GM18867 (cell line): ENCODE measurements around the gene SMARCA2.

Experiments
- ATAC-seq: cut with Tn5 transposase; IDR thresholded peaks from one replicate; pipeline ENCODE4 v1.9.1; 2021; ENCODE audit warnings: mild to moderate bottlenecking, moderate library complexity; ENCODE audit not compliant: unreplicated experiment

Gene SMARCA2

DNA sequence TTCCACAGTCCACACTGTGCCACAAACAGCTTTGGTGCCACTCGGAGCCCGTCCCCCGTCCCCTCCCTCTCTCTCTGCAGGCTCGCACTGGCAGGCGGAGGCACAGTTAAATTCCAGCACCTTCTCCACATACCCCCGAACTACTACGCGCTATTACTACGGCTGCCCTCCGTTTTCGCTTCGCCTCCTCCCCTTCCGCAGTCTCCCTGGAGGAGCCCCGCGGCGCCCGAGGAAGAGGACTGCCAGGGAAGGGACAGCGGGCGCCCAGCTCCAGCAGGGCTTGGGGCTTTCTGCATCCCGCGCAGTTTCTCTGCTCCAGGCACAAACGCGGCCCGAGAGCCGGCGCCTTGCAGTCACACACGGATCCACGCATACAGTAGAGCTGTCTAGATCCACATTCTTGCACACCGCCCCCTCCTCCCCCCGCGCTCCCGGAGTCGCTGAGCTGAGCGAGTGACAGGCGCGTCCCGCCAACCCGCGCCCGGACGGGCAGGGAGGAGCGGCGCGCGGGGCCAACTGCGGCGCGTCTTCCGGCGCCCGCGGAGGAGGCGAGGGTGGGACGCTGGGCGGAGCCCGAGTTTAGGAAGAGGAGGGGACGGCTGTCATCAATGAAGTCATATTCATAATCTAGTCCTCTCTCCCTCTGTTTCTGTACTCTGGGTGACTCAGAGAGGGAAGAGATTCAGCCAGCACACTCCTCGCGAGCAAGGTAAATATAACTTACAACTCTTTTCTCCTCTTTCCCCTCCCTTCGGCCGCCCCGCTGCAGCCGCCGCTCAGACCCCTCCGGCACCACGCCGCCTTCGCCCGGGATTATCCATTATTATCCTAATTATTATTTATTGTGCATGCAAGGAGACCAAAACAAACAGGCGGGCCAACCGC, at the start of gene SMARCA2:
TSS of gene SMARCA2 (plus strand) at position 652 of the 885 bp plus-strand sequence. CDS start 13,676 bp downstream, outside the sequence.
- ATAC-seq = peak; percentile 75

DNA sequence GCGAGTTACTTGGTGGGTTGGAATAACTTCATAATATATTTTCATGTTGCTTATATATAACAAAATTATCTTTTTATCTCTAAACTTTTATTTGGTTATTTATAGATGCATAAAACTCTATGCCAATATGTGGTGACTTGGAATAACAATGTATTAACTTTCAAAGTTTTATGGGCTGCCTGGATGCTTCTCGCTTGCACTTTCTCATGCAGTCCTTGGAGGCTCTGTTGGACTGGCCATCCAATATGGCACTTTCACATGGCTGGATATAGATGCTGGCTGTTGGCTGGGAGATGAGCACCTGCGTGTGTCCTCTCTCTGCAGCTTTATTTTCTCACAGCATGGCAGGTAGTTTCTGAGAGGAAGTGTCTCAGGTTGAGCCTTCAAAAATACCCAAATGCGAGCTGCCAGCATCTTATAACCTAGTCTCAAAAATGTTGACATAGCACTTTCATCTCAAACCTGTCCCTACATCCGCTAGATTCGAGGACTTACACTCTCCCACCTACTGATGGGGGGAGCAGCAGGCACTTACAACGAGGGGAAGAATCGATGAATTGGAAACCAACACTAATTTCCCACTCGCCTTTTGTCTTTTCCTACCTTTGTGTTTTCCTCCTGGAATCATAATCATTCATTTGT, 48.3 kb upstream of the SMARCA2 start:
- no peak for ATAC-seq

DNA sequence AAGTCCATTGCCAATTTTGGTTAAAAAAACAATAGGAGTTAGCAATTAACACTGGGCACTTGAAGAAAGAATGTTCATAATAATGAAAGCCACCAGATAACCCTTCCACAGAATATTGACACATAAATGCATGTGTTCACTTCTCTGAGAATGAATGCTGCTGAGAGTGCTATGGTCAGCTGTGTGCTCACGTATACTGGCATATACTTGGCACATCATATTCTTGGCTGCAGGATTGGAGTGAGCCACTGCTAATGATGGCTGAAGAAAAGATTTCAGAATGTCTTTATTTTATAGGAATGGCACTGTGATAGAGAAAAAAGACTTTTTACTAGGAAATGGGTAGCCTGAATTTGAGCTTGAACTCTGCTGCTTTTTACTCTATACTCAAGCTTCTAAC, 46.0 kb upstream of the SMARCA2 start:
- ATAC-seq = no peak

DNA sequence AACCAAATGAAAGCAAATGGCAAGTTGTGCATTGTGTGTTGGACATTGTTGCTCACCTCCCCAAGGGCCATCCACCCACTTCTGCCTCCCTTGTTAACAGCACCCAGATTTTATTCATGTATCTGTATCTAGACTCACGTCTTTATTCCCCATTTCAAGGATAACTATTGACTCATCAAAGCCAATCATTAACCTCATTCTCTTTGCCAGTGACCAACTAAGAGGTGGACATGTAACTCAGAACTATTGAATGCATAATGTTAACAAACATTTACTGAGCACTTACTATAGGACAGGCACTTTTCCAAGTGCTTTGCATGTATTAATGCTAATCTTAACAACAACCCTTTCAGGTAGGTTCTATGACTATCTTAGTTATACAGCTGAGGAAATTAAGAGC, 45.2 kb upstream of the SMARCA2 start:
- ATAC-seq = no peak

DNA sequence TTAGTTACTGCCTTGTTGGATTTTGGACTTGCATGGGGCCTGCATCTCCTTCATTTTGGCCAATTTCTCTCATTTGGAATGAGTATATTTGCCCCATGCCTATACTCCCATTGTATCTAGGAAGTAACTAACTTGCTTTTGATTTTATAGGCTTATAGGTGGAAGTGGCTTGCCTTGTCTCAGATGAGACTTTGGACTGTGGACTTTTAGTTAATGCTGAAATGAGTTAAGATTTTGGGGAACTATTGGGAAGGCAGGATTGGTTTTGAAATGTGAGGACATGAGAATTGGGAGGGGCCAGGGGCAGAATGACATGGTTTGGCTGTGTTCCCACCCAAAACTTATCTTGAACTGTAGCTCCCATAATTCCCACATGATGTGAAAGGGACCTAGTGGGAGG, 42.5 kb upstream of the SMARCA2 start:
- no peak for ATAC-seq

DNA sequence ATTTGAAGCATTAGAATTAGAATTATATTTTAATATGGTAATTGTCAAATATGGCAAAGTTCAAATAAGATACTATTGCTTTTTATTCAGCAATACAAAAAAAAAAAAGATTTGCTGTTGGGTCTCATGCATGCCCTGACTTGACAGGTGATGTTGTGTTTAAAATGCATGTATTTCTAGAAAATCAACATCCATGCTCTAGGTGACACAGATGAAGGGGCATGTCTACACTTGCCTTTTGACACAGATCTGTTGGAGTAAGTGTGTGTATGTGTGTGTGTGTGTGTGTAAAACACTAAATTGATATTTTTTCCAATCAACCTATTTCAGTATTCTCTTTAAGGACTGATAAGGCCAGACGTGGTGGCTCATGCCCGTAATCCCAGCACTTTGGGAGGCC, 38.1 kb upstream of the SMARCA2 start:
- ATAC-seq = no peak

DNA sequence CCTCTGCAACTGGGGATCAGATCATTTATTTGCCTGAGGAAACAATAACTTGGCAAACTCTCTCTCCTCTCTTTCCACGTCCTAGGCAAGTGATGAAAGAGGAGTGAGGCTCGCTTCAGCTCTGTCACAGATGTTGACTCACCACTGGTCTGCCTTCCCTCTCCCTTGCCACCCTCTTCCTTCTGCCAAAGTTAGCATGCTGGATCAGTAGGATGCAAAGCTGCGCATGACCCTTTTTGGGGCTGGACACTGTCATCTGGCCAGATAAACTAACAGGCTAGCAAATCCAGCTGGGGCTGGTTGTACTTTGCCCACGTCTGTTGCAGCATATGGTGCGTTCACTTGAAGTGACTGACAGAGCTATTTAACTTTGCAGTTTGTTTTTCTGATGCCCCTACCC, 36.2 kb upstream of the SMARCA2 start:
- no peak for ATAC-seq

DNA sequence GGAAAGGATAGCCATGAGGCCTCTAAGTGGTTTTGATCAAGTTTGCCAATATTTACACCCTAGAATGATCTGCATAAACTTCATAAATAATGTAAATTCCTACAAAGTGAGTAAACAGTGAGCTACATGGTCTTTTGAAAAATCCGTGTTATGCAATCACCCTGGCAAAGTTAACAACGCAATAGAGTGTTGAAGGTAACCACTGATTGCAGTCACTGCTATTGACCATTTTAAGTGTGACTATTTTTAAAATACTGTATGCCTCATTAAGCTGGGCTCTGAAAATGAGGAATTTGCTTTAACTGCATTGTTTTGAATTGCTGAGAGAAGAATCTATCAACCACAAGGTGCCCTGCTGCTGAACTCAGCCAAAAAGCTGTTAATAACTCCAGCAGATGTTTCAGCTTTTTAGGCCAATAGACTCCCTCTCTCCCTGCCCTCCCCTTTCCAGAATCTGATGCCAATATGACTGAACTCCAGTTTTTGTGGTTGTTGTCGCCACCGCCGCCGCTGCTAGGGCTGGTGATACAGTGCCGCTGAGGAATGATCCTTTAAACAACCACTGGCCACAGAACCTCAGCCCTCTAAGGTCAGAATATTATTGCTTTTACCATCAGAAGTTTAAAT, 35.3 kb upstream of the SMARCA2 start:
- ATAC-seq = no peak

DNA sequence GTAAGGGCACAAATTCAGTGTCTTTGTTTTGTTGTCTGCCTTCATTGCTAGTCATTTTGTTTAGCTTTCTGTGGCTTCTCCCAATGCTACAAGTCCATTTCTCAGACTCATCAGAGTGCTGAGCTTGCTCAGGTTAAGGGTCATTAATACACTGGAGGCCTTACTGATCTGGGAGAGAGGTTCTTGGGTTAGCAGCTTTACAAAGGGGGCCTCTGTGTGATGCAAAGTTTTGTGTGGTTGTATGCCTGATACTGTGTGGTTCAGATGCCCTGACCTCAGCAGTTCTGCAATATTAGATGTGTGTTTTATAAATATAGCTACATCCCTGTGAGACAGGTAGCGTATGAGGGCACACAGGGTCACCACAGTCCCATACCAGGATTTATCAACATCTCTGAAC, 34.8 kb upstream of the SMARCA2 start:
- ATAC-seq = no peak

DNA sequence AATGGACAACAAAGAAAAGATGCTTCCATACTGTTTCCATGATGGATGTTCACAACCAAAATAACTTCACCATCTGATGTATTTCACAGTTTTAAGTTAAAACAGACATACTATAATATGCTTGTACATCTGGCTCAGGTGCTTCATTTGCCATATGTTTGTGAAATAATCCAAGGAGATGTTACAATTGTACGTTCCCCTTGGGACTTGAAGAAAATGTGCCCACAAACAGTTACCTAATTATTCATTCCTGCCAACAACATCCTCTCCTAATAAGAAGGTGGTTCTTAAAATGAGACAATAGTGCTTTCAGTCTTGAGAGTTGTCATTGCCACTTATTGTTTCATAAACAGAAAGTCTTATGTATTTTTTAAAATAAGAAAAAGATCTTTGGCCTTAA, 33.1 kb upstream of the SMARCA2 start:
- ATAC-seq = no peak

DNA sequence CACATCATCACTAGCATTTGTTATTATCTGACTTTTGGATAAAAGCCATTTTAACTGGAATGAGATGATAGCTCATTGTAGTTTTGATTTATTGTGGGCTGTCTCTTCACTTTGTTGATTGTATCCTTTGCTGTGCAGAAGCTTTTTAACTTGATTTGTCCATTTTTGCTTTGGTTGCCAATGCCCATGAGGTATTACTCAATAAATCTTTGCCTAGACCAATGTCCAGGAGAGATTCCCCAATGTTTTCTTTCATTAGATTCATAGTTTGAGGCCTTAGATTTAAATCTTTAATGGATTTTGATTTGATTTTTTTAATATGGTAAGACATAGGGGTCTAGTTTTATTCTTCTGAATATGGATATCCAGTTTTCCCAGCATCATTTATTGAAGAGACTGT, 28.8 kb upstream of the SMARCA2 start:
- no peak for ATAC-seq

DNA sequence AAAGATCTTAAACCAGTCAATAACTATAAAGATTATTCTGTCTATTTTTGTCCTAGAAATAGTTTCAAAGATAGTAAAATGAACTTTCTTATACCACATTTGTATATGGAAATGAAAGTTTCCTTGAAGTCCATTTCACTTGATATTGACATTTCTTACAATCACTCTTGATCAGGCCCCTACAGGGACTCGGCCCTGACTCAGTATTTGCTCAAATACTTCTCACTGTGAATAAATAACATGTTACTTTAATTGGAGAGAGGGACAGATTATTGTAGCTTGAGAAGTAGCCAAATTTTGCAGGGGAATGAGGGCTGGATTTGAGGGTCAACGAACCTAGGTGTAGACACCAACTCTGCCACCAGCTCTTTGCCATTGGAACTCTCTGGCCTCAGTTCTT, 25.6 kb upstream of the SMARCA2 start:
- ATAC-seq = no peak

DNA sequence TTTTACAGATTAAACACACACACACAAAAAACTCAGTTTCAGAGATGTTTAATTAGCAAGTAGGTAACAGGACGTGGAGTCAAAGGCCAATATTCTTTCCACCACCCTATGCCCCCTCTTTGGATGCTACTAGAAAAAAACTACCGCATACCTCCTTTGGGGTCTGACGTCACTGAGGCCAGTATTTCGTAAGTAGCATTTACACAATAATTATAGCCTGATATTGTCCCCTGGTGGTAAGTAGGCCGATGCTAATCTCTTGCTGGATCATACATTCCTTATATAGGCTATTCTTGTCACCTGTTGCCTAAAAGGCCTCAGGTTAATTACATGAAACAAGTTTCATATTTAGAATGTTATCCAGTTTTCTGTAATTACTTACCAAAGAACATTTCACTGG, 21.0 kb upstream of the SMARCA2 start:
- no peak for ATAC-seq

DNA sequence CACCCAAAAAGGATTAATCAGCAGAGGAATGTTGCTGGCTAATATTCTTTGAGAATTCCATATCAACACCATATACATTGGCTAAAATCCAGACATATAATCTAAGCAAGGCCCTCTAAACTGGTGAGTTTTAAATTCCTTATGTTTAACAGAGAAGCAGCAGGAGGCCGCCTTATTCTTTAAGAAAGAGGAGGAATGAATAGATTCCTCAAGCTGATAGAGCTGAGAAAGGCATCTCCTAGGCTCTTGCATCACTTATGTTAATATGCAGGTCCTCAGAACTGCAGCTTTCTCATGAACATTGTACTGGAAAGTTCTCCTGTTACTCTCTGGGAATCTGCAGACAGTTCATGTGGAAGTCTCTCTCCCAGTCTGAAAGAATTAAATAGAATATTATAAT, 20.1 kb upstream of the SMARCA2 start:
- no peak for ATAC-seq

DNA sequence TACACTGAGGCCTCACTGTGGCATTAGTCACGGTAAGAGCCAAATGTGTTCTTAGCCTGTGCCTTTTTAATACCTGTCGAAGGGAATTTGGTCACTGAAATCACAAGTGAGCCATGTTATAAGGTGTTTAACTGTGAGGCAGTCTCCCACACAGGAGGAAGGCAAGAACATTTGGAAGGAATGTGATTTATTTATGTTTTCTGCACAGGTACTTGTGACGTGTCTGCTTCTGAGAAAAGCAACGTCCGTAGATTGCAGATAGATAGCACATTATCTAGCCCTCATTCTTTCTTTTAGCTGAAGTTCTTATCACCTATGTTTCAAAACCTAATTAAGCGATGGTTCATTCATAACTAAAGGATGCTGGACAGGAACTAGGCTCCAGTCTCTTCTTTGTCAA, 19.0 kb upstream of the SMARCA2 start:
- ATAC-seq = no peak

DNA sequence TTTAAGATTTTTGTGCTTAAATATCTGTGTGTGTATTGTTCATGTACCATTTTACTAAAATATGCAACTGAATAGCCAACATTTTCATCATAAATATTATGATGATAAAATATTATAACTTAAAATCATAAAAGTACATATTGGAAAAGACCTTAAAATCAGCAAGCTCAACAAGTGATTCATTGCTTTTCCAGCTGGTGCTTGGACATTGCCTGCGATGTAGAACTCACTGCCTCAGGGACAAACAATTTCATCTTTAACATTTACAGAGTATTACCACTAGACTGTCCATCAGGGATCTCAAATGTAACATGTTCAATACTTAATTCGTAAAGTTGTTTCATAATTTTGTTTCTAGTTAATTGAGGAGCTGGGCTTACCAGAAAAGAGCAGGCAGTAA, 17.5 kb upstream of the SMARCA2 start:
- no peak for ATAC-seq

DNA sequence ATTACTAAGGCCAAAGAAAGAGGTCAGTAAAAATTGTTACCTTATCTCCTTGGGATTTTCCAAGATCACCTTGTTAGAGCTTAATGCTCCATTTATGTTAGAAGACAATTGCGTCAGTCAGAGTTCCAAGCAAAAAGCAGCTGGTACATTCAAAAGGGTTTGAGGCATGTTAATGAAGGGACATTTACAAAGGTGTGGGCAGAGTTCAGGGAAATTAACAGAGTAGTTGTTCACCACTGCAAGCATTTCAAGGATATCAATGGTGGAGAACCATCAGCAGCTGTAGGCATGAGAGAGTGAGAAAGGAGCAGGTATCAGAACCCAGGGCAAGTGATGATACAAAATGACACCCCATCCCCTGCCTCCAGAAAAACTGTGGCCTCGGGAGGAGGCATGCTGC, 17.0 kb upstream of the SMARCA2 start:
- ATAC-seq = no peak

DNA sequence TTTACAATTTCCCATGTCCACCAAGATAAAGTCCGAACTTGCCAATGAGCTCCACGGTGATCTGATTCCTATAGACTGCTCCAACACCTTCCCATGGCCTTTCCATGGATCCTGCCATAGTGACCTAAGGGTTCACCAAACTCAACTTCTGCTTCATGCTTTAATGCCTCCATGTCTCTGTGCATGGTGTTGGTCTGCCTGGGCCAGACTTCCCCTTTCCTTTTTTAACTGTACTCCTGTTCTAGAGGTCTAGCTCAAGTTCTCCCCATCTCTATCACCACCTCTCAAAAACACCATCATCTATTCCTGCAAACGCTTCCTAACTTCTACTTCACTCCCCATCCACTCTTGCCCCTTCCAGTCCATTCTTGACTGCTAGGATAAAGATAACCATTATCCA, 14.8 kb upstream of the SMARCA2 start:
- no peak for ATAC-seq

DNA sequence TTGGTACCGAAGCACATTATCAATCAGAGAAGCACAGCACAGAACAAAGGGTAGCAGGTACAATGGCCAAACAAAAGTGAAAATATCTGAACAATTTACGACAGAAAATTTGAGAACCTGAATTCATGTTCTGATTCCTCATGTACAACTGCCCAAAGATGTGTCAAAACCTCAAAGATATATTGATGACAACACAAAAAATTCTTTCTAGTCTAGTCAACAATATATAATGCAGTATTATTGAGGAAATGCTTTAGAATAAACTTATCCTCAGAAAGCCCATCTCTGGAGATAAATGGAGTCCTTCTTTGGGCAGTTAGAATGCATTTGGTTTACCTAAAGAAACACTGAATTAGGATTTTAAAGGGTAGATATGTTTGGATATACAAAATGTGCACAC, 6.8 kb upstream of the SMARCA2 start:
- no peak for ATAC-seq

DNA sequence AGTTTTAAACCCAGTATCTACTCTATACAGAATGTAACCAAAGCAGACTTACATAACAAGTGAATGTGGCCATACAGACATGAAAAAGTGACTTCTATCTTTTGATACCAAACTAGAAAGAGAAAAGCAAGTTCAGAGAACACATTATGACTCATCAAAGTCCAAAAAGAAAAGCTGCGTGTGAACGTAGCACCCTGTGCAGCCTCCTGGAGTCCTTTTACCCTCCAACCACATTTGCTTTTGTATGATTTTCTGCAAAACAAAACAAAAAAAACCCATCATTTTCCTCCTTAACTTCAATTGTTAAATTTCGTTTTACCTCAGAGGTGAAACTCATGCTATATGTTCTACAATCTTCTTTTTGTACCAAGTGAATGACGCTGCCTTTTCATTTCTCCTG, 2.8 kb upstream of the SMARCA2 start:
- ATAC-seq = peak; percentile 23

DNA sequence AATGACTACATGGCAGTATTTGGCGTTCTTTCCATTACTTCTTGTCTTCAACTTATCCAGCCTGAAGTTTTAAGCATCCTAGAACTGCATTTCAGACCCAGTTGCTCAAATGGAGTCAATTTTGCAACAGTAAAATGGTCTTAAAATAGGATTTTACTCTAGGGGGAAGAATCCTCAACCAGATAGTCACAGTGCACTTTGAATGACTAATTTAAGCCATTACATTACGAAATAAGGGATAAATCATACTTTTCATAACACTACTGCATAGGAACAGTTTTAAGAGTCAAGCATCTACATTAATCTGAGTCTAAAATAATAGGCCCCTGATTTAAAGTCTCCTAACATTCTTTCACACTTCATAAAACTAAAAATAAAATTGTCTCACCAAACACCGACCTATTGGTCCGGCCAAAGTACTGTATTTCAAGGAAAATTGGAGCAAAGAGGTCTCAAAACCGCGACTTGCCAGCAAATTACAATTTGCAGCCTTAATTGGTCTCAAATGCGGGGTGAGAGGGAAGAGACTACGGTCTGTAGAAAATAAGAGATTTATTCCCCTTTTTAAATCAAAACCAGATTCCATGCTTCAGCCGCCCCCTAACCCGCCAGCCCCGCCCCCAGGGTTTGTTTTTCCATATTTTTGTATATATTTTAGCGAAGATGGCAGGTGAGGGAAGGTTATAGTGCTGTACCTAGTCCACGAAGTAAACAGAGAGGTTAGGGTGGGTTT, 1.2 kb upstream of the SMARCA2 start:
- no peak for ATAC-seq
